Measurements from ENCODE around the gene BMP7.

BMP7 gene

DNA sequence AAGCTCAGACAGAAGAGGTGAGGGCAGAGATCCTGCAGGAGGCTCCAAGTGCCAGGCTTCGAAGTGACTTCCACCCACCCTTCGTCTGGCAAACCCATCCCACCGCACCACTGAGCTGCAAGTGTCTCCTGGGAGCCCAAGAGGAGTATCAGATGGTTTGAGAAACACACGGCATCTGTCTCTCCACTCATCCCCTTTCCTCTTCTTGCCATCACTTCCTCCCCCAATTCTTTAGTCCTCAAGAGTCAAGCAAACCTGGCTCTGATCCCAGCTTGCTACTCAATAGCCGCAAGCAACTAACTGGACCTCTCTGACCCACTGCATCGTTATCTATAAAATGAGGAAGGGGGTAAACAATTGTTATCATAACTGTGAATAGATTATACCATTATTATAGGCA lies 142.1 kb downstream of the BMP7 start:
- peaks cover 0 to 3% of the 10 kb centered on the region in 2 donors for H3K27me3 ChIP-seq (ENCODE audit: control insufficient read depth in 1 of 2, insufficient read depth in 2 of 2, low read length in 2 of 2)
- no peak overlapping the region for H3K4me3 ChIP-seq (ENCODE audit: low read length in 2 of 2)
- H3K27ac ChIP-seq (ENCODE audit: low read length) = no peak overlapping the region
- H3K9me3 ChIP-seq (ENCODE audit: control insufficient read depth in 2 of 2, low read length in 2 of 2) = peaks cover 4% of the 10 kb centered on the region in 2 donors
- H3K9ac ChIP-seq (ENCODE audit: low read length in 2 of 2) = no peak overlapping the region
- no peaks in the 10 kb centered on the region for H3K36me3 ChIP-seq (ENCODE audit: control insufficient read depth in 2 of 2, insufficient read depth in 2 of 2, low read length in 2 of 2)
- H3K4me1 ChIP-seq (ENCODE audit: control insufficient read depth, insufficient read depth, low read length) = no peaks in the 10 kb centered on the region

DNA sequence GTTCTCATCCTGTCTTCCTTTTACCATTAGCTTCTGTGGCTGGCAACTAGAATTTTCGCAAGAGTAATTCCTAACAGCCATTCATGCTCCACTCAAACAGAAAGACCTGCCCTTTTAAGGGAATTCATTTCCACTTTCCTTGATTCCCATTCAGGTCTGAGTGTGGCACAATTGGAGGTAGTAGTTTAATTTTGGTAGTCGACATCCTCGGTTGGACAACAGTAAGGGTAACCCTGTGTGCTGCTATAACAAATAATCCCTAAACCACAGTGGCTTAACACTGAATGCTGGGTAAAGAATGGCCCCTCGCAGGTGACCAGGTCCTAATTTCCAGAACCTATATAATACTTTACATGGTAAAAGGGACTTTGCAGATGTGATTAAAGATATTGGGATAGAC lies 142.9 kb downstream of the BMP7 start:
- Histone ChIP-seq H3K4me3 (ENCODE audit: low read length in 2 of 2) (no peak overlapping the region), H3K4me1 (ENCODE audit: control insufficient read depth, insufficient read depth, low read length) (no peaks in the 10 kb centered on the region), H3K27ac (ENCODE audit: low read length) (no peak overlapping the region), H3K36me3 (ENCODE audit: control insufficient read depth in 2 of 2, insufficient read depth in 2 of 2, low read length in 2 of 2) (no peaks in the 10 kb centered on the region), H3K9me3 (ENCODE audit: control insufficient read depth in 2 of 2, low read length in 2 of 2) (peaks cover 4% of the 10 kb centered on the region in 2 donors), H3K9ac (ENCODE audit: low read length in 2 of 2) (no peak overlapping the region), H3K27me3 (ENCODE audit: control insufficient read depth in 1 of 2, insufficient read depth in 2 of 2, low read length in 2 of 2) (peaks cover 0 to 3% of the 10 kb centered on the region in 2 donors)

DNA sequence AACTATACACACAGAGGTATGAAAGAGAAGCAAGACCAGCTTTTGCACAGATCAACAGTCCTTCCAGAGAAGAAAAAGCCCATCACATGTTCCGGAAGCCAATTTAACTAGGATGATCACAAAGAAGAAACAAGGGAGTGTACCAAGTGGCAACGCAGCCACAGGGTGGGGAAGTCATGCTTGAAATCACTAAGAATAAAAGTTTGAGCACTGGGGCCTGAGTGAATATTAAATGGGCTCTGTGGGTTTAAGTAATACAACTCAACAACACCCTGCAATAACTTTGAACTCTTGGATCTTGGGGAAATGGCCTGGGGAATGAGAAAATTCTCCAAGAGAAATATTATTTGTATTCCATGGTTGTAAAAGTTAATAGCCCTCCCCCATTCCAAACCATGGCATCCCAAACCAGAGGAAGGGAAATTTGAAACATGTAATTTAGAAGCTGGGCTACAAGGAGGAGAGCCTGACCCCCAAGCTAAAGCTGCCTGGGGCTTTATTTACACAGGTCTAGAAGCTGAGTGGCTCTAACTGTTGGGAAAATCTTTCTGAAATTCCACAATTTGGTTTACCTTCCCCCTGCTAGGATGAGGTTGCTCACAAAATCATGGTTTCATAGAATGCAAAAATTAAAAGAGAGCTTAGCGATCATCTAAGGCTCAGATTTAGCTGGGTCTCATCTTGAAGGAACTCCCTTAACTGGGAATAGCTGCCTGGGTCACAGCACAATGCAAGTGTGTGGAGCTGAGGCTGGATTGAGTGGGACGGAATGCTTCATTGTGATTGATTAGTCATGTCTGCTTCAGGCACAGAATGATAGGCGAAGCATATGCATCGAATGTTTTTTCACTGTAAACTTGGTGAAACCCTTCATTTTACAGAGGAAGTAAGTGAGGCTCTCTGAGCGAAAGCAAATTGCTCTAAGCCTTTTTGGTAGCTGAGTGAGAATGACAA lies 143.6 kb downstream of the BMP7 start:
- no peak overlapping the region for H3K9ac ChIP-seq (ENCODE audit: low read length in 2 of 2)
- H3K27me3 ChIP-seq (ENCODE audit: control insufficient read depth in 1 of 2, insufficient read depth in 2 of 2, low read length in 2 of 2) = peaks cover 0 to 3% of the 10 kb centered on the region in 2 donors
- H3K27ac ChIP-seq (ENCODE audit: low read length) = no peak overlapping the region
- H3K9me3 ChIP-seq (ENCODE audit: control insufficient read depth in 2 of 2, low read length in 2 of 2) = peaks cover 4% of the 10 kb centered on the region in 2 donors
- no peaks in the 10 kb centered on the region for H3K4me1 ChIP-seq (ENCODE audit: control insufficient read depth, insufficient read depth, low read length)
- no peaks in the 10 kb centered on the region for H3K36me3 ChIP-seq (ENCODE audit: control insufficient read depth in 2 of 2, insufficient read depth in 2 of 2, low read length in 2 of 2)
- no peak overlapping the region for H3K4me3 ChIP-seq (ENCODE audit: low read length in 2 of 2)

DNA sequence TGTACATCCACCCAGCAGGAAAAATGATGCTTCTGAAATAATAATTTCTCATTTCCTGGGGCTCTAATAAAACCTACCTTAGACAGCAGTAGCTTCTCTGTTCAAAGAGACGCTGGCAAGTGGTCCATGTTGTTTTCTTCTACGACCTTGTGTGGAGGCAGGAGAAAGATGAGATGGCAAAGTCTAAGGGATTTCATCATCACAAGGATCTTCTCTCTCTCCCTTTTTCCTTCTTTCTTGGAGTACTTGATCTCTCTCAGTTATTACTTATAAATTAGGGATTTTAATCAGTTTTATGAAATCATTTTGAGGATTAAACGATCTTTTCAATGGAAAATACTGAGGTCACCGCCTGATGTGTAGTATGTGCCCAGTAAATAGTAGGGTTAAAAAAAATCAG lies 147.5 kb downstream of the BMP7 start:
- peaks cover 0 to 3% of the 10 kb centered on the region in 2 donors for H3K27me3 ChIP-seq (ENCODE audit: control insufficient read depth in 1 of 2, insufficient read depth in 2 of 2, low read length in 2 of 2)
- H3K27ac ChIP-seq (ENCODE audit: low read length) = no peak overlapping the region
- H3K36me3 ChIP-seq (ENCODE audit: control insufficient read depth in 2 of 2, insufficient read depth in 2 of 2, low read length in 2 of 2) = no peaks in the 10 kb centered on the region
- no peaks in the 10 kb centered on the region for H3K4me1 ChIP-seq (ENCODE audit: control insufficient read depth, insufficient read depth, low read length)
- H3K4me3 ChIP-seq (ENCODE audit: low read length in 2 of 2) = no peak overlapping the region
- H3K9ac ChIP-seq (ENCODE audit: low read length in 2 of 2) = no peak overlapping the region
- H3K9me3 ChIP-seq (ENCODE audit: control insufficient read depth in 2 of 2, low read length in 2 of 2) = peaks cover 0 to 4% of the 10 kb centered on the region in 2 donors
